Neural crest cell (in vitro differentiated cells): ENCODE results near the gene FAM209B. TPM values are rescaled to one million over a fixed set of nuclear protein-coding genes. Genes with fewer than 3 reads are reported as not detected.

Experiments used
- DNase-seq: peaks from one replicate; pipeline ENCODE4 v3.0.0; 2021; ENCODE audit warnings: low read depth, mixed read lengths, low spot score
- H3K27ac Mint-ChIP-seq: one replicate; pipeline ENCODE4 v1.8.0; 2021; ENCODE audit warnings: mild to moderate bottlenecking, mixed read lengths; ENCODE audit not compliant: unreplicated experiment
- H3K27me3 Mint-ChIP-seq: 2 replicates; pipeline ENCODE4 v1.8.0; 2021; ENCODE audit warnings: low read depth, mild to moderate bottlenecking, mixed read lengths
- H3K36me3 Mint-ChIP-seq: 2 replicates; pipeline ENCODE4 v1.8.0; 2021; ENCODE audit warnings: low read depth, mild to moderate bottlenecking, mixed read lengths
- H3K4me1 Mint-ChIP-seq: 2 replicates; pipeline ENCODE4 v1.8.0; 2021; ENCODE audit warnings: mixed read lengths
- H3K4me3 Mint-ChIP-seq: one replicate; pipeline ENCODE4 v1.8.0; 2021; ENCODE audit warnings: mild to moderate bottlenecking, mixed read lengths
- H3K9me3 Mint-ChIP-seq: 2 replicates; pipeline ENCODE4 v1.8.0; 2021; ENCODE audit warnings: mixed read lengths
- total RNA-seq: library from RNA; stranded (reverse); gene quantifications from 2 replicates; pipeline ENCODE4 v1.2.1, GENCODE V29; 2021
- TF ChIP-seq, protein P1 (sequence below): fragments of 200-600 bp; sonication (generic); conservative IDR thresholded peaks from 2 replicates; pipeline ENCODE4 v1.5.0; 2021; ENCODE audit warnings: antibody characterized with exemption, mild to moderate bottlenecking

FAM209B gene
- total RNA-seq, 1 donor from 2014 or later, result not detected

DNA sequence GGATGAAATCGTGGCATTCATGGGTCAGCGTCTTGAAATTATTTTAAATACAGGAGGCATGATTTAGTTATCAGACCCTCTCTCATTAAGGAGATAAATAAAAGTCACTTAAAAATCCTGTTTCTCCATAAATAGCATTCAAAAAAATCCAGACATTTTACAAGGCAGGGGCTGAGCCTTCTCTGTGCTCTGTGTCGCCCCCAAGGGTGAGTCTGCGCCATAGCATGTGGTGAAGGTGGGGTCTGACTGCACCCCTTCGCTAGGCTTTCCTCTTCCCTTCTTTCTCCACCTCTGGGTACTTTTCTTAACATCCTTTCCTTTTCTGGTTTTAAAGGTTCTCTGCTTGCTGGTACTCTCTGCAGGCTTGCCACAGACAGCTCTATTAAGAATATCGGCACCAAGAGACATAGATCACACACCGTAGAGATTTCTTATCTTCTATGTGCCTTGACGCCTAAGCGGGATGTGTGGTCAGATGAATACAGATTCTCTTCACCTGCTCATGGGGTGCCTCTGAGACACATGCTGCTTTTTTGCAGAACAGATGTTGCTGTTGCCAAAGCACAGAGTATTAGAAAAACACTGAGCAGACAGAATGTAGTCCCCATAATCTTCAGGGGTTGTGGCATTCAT is 28.6 kb upstream of the FAM209B start:
- Mint-ChIP-seq H3K27me3 (no peaks in the 10 kb centered on the region), H3K36me3 (no peaks in the 10 kb centered on the region), H3K4me1 (peaks cover 4% of the 10 kb centered on the region), H3K9me3 (no peaks in the 10 kb centered on the region), H3K27ac (no peak overlapping the region), H3K4me3 (no peak overlapping the region)
- TF ChIP-seq, protein P1, sequence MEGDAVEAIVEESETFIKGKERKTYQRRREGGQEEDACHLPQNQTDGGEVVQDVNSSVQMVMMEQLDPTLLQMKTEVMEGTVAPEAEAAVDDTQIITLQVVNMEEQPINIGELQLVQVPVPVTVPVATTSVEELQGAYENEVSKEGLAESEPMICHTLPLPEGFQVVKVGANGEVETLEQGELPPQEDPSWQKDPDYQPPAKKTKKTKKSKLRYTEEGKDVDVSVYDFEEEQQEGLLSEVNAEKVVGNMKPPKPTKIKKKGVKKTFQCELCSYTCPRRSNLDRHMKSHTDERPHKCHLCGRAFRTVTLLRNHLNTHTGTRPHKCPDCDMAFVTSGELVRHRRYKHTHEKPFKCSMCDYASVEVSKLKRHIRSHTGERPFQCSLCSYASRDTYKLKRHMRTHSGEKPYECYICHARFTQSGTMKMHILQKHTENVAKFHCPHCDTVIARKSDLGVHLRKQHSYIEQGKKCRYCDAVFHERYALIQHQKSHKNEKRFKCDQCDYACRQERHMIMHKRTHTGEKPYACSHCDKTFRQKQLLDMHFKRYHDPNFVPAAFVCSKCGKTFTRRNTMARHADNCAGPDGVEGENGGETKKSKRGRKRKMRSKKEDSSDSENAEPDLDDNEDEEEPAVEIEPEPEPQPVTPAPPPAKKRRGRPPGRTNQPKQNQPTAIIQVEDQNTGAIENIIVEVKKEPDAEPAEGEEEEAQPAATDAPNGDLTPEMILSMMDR, result peak; percentile 60
- DNase-seq, result peak; percentile 6

DNA sequence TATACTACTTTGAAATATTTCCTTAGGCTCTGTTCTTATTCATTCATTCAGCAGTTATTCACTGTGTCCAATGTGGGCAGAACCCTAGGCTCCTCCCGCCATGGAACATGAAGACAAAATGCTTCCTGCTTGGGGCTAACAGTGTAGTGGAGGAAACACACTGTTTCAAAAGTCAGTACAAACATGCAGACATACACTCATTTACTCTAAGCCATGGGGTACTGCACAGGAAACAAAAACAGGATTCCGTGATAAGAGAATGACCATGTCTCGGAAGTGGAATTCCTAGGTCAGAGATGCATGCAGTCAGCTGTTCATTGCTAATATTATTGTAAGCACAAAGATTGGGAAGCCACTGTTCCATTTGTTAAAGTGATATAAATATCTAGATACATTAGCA is 26.9 kb upstream of the FAM209B start:
- no peak overlapping the region for H3K27ac Mint-ChIP-seq

DNA sequence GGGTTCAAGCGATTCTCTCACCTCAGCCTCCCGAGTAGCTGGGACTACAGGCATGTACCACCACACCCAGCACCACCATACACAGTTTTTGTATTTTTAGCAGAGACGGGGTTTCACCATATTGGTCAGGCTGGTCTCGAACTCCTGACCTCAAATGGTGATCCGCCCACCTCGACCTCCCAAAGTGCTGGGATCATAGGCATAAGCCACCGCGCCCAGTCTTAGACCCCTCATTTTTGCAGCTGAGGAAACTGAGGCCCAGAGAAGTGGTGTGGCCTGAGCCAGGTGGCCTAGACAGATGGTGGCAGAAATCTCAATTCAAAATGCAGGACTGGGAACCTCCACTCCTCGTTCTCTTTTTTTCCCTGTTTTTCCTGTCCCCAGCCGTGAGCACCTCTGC is 21.1 kb upstream of the FAM209B start:
- DNase-seq, result no peak
- Mint-ChIP-seq H3K4me1 (no peaks in the 10 kb centered on the region), H3K4me3 (no peak overlapping the region), H3K9me3 (no peaks in the 10 kb centered on the region), H3K27ac (no peak overlapping the region), H3K27me3 (no peaks in the 10 kb centered on the region), H3K36me3 (no peaks in the 10 kb centered on the region)
- TF ChIP-seq, protein P1, result no peak

More for the DNA sequence above, 26.9 kb upstream of the FAM209B start:
- Mint-ChIP-seq H3K4me1 (peaks cover 4% of the 10 kb centered on the region), H3K27me3 (no peaks in the 10 kb centered on the region), H3K36me3 (no peaks in the 10 kb centered on the region), H3K4me3 (no peak overlapping the region), H3K9me3 (no peaks in the 10 kb centered on the region)
- no peak for DNase-seq
- TF ChIP-seq, protein P1, result no peak

DNA sequence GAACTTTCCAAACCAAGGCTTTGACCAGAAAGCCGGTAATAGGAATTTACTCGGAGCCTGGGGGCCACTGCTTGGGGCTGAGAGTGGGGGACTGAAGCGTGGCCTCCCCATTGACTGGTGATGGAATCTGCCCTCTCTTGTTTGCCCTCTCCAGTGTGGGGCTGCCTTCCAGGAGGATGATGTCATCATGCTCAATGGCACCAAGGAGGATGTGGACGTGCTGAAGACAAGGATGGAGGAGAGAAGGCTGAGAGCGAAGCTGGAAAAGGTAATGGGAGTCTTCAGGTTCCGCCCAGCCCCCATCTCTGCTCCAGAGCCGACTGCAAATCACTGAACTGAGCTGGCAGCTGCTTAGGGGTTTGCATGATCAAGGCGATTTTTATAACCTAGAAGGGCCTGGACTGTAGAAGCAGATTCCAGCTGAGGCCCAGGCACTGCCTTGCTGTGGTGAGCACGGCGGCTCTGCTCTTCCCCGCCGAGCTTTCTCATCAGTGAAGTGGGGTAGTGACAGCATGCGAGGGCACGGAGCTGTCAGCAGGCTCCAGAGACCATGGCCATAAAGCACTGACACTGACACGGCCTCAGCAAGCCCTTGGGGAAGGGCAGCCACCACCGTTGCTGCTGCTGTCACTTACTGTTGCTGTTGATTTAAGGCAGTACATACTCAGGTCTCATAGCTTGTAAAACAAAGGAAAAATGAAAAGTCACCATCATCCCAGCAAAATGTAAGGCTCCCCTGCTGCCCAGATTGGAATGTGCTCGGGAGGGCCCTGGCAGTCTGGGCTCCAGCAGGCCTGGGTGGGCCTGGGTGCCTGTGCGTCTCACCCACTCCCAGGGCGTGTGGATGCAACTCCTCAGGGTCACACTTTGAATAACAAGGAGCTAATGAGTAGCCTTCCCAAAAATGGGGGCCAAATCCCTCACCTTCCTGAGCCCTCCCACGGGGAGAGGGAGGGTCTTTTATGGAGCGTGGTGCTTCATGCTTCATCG is 19.6 kb upstream of the FAM209B start:
- TF ChIP-seq, protein P1, result no peak
- Mint-ChIP-seq H3K36me3 (peaks cover 4% of the 10 kb centered on the region), H3K4me3 (no peak overlapping the region), H3K27ac (no peak overlapping the region), H3K4me1 (no peaks in the 10 kb centered on the region), H3K27me3 (no peaks in the 10 kb centered on the region), H3K9me3 (no peaks in the 10 kb centered on the region)
- DNase-seq, result no peak

DNA sequence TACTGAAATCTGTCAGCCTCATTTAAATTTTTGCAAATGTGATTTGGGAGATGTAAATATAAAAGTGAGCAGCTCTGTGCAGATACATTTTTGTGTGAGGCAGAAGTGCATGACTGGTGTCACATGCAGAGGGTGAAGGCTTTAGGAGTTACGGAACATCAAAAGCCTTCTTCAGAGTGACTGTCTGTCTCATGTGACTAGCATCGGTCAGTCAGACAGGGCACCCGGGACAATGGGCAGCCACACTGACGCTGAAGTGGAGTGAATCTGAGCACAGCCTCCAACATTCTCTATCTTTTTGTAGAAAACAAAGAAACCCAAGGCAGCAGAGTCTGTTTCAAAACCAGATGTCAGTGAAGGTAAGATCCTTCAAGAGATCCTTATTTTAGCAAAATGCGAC is 16.4 kb upstream of the FAM209B start:
- H3K27ac Mint-ChIP-seq, result no peak overlapping the region
- H3K9me3 Mint-ChIP-seq, result peaks cover 8% of the 10 kb centered on the region
- DNase-seq, result no peak
- H3K4me3 Mint-ChIP-seq, result no peak overlapping the region
- peaks cover 28% of the 10 kb centered on the region for H3K36me3 Mint-ChIP-seq
- H3K4me1 Mint-ChIP-seq, result no peaks in the 10 kb centered on the region
- no peaks in the 10 kb centered on the region for H3K27me3 Mint-ChIP-seq
- TF ChIP-seq, protein P1, result no peak
